ENCODE data around the gene VKORC1L1. TPM values are rescaled to one million over a fixed set of nuclear protein-coding genes. Genes with fewer than 3 reads are reported as not detected.
A peak's percentile ranks its signal among the peaks of the same experiment; 100 is the strongest.
"Not testable (repeated sequence)": the region's sequence is repeated elsewhere in the genome, so short reads cannot be mapped to it uniquely, and the experiment has no call there.

VKORC1L1 gene
- 18.6 TPM for polyA plus RNA-seq (ENCODE audit: insufficient read length)

DNA sequence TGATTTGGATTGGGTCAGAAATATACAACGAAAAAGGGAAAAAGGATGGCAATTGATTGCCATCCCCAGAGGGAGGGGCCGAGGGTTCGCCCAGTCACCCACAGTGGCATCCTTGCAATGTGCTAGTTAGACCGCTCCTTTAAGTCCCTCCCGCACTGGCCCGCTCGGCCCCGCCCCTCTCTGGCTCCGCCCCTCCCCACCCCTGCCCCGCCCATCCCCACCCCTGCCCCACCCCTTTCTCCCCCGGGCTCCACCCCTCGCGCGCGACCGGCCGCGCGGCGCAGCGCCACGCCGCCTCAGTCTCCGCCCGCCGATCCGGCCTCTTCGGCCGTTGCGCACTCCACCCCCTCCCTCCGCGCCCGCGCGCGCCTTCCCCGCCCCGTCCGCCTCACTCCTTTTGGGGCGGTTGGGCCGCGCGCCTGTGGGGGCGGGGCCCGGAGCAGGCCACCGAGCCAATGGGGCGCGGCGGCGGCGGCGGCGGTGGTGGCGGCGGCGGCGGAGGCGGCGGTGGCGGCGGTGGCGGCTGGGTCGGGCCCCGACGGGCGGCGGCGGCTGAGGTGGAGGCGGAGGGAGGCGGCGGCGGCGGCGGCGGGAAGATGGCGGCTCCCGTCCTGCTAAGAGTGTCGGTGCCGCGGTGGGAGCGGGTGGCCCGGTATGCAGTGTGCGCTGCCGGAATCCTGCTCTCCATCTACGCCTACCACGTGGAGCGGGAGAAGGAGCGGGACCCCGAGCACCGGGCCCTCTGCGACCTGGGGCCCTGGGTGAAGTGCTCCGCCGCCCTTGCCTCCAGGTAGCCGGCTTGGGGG is at the start of gene VKORC1L1:
Gene VKORC1L1, plus strand, starts transcription at position 299 of the 806 bp plus-strand sequence. Its CDS starts 298 bp downstream, at position 597.
- peak; percentile 75 for DNase-seq (ENCODE audit: low read depth)

DNA sequence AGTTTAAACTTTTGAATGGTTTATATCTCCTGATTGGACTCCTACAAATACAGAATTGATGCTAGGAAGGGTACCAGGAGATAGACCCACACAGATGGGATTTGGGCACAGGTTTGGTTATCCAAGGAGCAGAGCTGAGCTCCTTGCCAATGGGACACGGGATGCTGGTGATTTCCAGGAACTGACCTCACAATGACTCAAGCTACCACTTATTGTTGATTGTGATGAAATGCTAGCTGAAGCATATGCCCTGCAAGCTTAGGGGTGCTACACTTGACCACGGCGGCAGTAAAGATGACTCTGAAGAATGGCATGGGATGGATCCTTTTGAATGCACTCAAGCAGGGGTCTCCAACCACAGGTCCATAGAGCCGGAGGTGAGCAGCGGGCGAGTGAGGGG is 45.5 kb upstream of the VKORC1L1 start:
- no peak for DNase-seq (ENCODE audit: low read depth)

DNA sequence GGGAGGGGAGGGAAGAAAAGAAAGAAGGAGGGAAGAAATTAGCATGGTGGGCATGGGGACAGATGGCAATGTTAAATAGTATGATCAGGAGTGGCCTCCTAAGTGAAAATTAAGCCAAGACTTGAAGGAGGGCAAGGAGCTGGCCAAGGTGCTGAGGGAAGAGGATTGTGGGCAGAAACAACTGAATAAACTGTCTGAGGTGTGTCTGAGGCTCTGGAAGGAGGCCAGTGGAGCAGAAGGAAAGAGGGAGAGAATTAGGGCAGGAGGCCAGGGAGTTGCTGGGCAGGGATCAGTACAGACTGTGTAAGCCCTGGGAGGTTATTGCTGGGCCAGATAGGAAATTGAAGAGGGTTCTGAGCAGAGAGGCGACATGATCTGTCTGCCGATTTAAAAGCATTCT is 40.6 kb upstream of the VKORC1L1 start:
- DNase-seq (ENCODE audit: low read depth): no peak

DNA sequence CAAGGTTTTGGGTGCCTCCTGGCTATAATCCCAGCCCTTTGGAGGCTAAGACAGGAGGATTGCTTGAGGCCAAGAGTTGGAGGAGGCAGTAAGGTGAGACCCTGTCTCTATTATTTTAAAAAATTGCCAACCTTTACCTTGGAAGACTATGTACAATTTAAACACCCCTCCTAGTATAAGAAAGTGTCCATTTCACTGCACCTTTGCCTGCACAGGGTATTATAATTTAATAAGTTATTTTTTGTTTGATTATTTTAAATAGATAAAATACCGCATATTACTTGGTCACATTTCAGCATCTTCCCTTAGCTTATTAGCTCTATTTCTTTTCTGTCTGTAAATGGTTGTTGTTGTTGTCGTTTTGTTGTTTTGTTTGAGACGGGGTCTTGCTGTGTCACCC is 36.2 kb upstream of the VKORC1L1 start:
- DNase-seq (ENCODE audit: low read depth): not testable (repeated sequence)

DNA sequence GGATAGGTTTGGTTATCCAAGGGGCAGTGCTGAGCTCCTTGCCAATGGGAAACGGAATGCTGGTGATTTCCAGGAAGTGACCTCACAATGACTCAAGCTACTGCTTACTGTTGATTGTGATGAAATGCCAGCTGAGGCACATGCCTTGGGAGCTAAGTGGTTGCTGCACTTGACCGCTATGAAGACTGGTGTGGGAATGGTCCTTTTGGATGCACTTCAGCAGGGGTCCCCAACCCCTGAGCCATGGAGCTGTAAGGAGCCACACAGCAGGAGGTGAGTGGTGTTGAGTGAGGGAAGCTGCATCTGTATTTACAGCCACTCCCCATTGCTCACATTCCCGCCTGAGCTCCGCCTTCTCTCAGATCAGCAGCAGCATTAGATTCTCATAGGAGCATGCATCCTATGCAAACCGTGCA is 35.3 kb upstream of the VKORC1L1 start:
- DNase-seq (ENCODE audit: low read depth): not testable (repeated sequence)

DNA sequence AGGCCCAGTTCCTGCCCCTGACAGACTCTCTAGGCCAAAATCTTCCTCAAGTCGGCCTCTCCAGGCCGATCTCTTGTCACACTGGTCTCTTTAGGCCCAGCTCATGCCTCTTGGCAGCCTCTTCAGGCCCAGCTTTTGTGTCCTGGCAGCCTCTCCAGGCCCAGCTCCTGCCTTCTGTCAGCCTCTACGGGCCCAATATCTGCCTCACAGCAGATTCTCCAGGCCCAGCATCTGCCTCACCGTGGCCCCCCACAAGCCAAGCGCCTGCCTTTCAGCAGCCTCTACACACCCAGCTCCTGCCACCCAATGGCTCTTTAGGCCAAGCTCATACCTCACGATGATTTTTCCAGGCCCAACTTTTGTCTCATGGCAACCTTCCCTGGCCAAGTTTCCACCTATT is 33.0 kb upstream of the VKORC1L1 start:
- DNase-seq (ENCODE audit: low read depth): no peak

DNA sequence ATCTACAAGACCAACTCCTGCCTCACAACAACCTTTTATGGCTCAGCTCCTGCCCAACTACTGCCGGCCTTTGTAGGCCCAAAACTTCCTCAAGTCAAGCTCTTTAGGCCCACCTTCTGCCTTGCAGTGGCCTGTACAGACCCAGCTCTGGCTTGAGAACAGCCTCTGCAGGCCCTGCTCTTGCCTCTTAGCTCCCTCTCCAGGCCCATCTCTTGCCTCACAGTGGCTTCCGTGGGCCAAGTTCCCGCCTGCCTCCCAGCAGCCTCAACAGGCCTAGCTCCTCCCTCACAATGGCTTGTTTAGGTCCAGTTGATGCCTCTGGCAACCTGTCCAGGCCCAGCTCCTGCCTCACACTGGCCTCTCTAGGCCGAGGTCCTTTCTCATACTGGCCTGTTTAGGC is 32.4 kb upstream of the VKORC1L1 start:
- no peak for DNase-seq (ENCODE audit: low read depth)

DNA sequence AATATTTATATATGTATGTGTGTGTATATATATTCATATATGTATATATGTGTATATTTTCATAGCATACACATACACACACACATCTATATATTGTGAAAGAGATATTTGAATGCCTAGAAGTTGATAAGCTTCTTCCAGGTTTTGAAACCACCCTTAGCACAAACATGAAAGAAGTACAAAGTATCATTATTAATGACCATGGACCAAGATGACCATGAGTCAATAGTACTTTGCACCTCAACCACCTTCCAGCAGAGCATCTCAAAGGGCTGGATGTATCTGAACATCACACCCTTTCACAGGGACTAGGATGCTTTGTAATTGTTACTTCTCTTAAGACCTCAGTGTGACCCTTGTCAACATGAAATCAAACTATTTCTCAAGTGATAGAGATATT is 29.3 kb upstream of the VKORC1L1 start:
- DNase-seq (ENCODE audit: low read depth): not testable (repeated sequence)

DNA sequence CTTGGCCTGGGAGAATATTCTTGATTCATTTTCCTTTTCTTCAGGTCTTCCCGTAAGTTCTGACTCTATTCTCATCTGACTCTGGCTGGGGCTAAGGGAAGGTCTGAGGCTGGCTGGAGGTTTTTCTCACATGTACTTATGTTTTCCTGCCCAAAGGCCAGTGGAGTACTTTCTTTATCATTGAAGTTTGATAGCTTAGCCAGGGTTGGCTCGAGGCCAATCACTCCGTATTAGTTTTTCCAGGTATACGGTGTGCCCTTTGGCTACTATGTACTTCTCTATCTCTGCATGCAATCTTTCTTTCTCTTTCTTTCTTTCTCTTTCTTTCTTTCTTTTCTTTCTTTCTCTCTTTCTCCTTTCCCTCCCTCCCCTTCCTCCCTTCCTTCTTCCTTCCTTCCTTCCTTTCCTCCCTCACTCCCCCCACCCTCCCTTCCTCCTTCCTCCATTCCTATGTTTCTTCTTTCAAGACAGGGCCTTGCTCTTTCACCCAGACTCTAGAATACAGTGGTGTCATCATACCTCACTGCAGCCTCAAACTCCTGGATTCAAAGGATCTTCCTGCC is 26.8 kb upstream of the VKORC1L1 start:
- DNase-seq (ENCODE audit: low read depth): no peak

DNA sequence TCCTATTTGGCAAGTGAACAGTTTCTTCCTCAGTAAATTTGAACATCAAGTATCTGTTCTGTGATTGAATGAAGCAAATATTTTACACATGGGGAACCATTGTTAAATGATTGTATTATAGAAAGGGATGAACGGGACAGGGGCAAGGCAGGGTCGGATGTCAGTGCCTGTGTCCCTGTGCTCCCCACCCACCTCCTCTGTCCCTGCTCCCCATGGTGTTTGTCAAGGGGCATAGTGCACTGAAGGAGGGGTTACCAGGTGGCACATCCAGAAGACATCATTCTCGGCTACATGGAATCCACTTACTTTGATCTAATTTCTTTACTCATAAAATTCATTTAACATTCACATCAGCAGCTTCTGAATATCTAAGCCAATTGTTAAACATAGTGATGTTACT is 19.4 kb upstream of the VKORC1L1 start:
- not testable (repeated sequence) for DNase-seq (ENCODE audit: low read depth)

DNA sequence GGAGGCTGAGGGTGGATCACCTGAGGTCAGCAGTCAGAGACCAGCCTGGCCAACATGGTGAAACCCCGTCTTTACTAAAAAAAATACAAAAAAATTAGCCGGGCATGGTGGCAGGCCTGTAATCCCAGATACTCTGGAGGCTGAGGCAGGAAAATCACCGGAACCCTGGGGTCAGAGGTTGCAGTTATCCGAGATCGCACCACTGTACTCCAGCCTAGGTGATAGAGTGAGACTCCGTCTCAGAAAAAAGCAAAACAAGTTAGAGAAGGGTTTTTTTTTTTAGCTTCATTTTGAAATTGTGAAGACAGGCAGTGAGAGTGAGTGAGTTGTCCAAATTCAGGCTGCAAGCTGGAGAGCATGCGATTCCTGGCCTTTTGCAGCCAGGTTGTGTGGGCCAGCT is 19.0 kb upstream of the VKORC1L1 start:
- DNase-seq (ENCODE audit: low read depth): not testable (repeated sequence)

DNA sequence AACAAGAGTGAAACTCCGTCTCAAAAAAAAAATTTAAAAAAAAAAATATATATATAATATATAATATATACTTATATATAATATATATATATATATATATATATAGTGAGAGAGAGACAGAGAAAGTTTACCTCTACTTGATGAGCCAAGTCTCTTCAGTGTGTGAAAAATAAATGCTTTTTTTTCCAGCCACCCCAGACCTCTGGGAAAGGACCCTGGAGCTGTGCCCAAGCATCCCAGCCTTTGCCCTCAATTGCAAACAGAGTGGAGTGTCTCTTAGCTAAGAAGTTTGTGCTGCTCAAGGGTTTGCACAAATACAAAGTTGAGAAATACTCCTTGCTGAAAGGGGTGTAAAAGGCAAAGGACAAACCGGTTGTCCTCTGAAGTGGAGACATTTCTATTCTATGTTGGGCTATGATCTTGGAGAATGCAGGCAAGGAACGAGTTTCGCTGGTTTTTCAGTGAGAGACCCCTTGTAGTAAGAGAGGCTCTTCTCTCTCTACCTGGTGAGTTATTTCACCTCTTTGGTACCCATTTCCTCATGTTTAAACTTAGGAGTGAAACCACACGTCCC is 15.5 kb upstream of the VKORC1L1 start:
- DNase-seq (ENCODE audit: low read depth): not testable (repeated sequence)

DNA sequence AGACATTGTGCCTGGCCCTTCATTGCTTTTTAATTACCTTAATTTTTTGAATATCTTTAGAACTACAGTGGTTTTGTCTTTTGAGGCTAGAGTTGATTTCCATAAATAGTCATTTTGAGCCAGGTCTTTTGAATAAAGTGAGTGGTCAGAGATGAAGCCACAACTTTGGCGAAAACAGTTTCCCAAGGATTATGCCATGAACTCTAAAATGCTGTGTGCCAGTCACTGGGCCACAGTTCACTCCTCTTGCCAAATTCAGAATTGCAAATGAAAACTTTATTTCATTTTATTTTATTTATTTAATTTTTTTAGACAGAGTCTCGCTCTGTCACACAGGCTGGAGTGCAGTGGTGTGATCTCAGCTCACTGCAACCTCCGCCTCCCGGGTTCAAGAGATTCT is 14.2 kb upstream of the VKORC1L1 start:
- DNase-seq (ENCODE audit: low read depth): not testable (repeated sequence)

DNA sequence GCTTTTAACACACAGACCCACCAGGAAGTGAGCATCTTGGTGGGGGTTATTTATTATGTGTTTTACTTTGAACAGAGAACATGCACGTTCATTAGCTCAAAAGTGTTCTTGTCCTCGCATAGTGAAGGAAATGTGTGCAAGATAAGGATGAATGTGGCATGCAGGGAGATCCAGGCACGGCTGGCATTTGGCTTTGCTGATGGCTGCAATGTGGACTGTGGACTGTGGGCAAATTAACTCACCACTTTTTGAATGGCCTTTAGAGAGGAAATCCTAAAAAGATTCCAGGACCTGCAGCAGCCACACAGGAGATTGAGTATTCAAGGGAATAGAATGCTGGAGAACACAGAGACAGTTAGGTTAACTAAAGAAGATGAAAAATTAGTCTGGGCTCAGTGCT is 6.6 kb upstream of the VKORC1L1 start:
- not testable (repeated sequence) for DNase-seq (ENCODE audit: low read depth)

DNA sequence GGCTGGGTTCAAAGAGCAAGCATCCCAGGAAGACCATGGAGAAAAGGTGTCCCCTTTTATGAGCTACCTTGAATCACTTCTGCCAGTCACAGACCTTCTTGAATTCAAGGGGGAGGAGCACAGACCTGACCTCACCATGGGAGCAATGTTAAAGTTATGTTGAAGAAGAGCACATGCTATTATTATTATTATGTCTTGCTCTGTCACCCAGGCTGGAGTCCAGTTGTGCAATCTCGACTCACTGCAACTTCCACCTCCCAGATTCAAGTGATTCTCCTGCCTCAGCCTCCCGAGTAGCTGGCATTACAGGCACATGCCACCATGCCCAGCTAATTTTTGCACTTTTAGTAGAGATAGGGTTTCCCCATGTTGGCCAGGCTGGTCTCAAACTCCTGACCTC is 5.2 kb upstream of the VKORC1L1 start:
- DNase-seq (ENCODE audit: low read depth): not testable (repeated sequence)

DNA sequence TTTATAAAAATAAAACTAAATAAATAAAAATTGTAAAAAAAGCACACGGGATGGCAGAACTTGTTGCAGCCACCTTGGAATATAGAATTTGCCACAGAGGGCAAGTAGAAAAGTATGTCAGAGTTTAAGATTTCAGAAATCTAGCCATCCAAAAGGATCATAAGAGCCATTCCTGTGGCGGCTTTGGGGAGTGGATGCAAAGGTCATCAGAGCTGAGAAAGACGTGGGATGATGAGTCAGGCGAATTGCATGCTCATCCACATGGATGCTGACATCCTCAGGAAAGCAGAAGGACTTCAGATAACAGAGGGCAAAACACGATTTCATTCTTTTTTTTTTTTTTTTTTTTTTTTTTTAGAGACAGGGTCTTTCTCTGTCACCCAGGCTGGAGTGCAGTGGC is 3.6 kb upstream of the VKORC1L1 start:
- not testable (repeated sequence) for DNase-seq (ENCODE audit: low read depth)

DNA sequence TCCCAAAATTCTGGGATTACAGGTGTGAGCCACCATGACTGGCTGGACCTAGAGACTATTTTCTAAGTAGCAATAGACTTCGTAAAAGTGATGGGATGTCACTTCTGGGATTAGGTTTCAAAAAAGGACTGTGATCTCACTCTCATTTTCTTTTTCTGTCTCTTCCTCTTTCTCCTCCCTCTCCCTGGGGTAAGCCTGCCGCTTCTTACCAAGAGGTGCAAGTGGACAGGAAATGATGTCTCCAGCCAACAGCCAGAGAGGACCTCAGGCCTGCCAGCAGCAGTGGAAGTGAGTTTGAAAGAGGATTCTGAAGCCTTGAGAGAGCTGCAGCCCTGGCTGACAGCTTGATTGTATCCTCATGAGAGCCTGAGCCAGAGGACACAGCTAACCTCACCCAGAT is 1.4 kb upstream of the VKORC1L1 start:
- DNase-seq (ENCODE audit: low read depth): not testable (repeated sequence)

DNA sequence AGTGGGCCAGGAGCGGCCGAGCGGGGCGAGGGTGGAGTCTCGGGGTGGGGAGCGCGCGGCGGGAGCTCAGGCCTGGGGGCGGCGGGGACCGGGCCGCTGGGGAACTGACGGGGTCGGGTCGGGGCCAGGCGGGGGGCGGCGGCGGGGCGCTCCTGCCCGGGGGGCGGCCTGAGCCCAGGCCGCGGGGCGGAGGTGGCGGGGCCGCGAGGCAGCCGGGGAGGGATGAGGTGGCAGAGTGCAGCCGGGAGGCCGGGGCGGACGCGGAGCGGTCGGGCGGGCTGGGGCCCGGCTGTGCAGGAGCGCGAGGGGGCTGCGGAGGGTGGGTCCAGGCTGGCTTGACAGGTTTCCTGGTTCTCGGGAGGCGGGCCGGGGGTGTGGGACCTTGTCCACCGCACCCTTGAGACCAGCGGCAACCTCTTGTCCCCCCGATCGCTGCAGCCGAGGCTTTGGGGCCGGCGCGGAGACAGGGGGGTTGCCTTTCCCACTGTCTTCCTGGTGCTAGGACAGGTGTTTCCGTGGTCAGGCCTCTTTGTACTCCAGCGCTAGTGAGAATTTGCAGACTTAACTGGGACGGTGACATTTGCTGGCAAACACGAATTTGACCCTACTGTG is 814 bp downstream of the VKORC1L1 start:
- not testable (repeated sequence) for DNase-seq (ENCODE audit: low read depth)

DNA sequence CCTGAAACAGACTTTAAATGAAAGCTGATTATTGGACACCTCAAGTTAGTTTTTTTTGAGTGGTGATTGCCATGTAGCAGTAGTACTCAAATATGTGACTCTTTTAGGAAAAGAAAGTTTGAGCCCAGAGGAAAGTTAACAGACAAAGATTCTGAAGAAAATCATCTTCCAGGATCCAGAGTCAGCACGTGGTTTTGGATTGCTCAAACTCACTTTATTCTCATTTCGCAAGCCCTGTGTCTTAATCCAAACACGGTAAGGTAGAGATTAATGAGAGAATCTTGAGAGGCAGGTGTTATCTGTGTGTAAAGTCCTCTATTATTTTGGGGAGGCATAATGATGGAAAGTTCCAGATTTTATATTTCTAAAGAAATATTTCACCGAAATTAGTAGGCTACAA is 2.8 kb downstream of the VKORC1L1 start:
- not testable (repeated sequence) for DNase-seq (ENCODE audit: low read depth)

DNA sequence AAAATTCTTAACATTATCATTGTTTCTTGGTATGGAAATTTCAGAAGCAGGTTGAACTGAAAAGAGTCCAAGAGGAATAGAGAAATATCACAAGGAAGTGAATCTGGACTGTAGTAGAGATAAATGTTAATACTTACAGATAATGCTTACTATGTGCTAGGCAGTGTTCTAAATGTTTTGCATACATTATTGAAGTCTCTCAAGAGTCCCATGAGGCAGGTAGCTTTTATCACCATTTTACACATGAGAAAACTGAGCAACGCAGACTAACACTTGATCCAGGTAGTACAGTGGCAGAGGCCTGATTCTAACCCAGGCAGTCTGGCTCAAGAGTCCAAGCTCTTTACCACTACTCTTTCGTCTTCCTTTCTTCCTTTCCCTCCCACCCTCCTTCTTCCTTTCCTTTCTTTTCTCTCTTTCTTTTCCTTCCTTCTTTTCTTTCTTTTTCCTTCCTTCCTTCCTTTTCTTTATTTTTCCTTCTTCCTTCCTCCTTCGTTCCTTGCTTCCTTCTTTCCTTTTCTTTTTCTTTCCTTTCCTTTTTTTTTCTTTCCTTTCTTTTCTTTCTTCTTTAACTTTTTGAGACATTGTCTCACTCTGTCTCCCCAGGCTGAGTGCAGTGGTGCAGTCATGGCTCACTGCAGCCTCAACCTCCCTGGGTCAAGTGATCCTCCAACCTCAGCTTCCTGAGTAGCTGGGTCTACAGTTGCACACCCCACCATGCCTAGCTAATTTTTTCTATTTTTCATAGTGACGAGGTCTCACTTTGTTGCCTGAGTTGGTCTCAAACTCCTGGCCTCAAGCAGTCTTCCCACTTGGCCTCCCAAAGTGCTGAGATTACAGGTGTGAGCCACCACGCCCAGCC is 6.6 kb downstream of the VKORC1L1 start:
- DNase-seq (ENCODE audit: low read depth): not testable (repeated sequence)

DNA sequence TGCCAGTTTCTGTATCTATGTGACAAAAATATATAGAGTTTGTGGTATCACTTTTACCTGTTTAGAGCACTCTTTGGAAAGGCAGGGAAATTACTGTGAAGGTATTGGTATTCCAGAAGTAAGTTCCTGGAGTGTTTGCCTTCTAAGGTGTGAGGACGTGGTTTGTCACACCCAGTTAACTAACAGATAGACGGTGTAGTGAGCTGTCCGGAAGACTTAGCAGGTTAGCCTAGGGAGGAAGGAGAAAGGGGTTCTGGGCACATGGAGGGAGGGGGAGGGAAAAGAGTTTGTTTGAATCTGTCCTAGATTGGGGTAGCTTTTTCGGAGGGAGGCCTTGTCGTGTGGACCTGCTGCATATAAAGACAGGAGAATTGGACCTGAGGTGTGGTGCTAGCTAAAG is 7.4 kb downstream of the VKORC1L1 start:
- DNase-seq (ENCODE audit: low read depth): not testable (repeated sequence)

Data from forelimb muscle (tissue), 1 donor.